HEK293 (cell line): ENCODE results near the gene CYP24A1.

Experiments
- BCL11A ChIP-seq: fragments of 450-650 bp; formaldehyde crosslinking; IDR thresholded peaks from 2 replicates; pipeline ENCODE4 v1.5.1; 2016; ENCODE audit warnings: low read depth, missing biosample characterization, missing genetic modification characterization
- ELK4 ChIP-seq: IDR thresholded peaks from 2 replicates; pipeline ENCODE4 v1.6.1; 2011; ENCODE audit warnings: mild to moderate bottlenecking, low read depth, low read length, borderline replicate concordance
- KLF7 ChIP-seq: fragments of 450-650 bp; formaldehyde crosslinking; IDR thresholded peaks from 2 replicates; pipeline ENCODE4 v1.5.1; 2016; ENCODE audit warnings: missing biosample characterization, missing genetic modification characterization, borderline replicate concordance
- MEIS1 ChIP-seq: sonication (generic); formaldehyde crosslinking; IDR thresholded peaks from 2 replicates; pipeline ENCODE4 v1.8.1; 2022; ENCODE audit warnings: missing genetic modification reagents, mild to moderate bottlenecking, borderline replicate concordance
- PBX3 ChIP-seq: sonication (generic); formaldehyde crosslinking; IDR thresholded peaks from 2 replicates; pipeline ENCODE4 v1.8.1; 2022; ENCODE audit warnings: mild to moderate bottlenecking, moderate library complexity, missing genetic modification reagents
- PRDM10 ChIP-seq: fragments of 450-650 bp; formaldehyde crosslinking; IDR thresholded peaks from 2 replicates; pipeline ENCODE4 v1.5.1; 2016; ENCODE audit warnings: missing biosample characterization, missing genetic modification characterization
- PRDM2 ChIP-seq: fragments of 450-650 bp; formaldehyde crosslinking; IDR thresholded peaks from 2 replicates; pipeline ENCODE4 v1.5.1; 2016; ENCODE audit warnings: missing biosample characterization, missing genetic modification characterization, borderline replicate concordance
- REPIN1 ChIP-seq: fragments of 450-650 bp; formaldehyde crosslinking; IDR thresholded peaks from 2 replicates; pipeline ENCODE4 v1.5.1; 2017; ENCODE audit warnings: missing biosample characterization, missing genetic modification characterization, low read depth
- ZNF132 ChIP-seq: fragments of 450-650 bp; formaldehyde crosslinking; IDR thresholded peaks from 2 replicates; pipeline ENCODE4 v1.5.1; 2017; ENCODE audit warnings: missing biosample characterization, missing genetic modification characterization, borderline replicate concordance
- ZNF146 ChIP-seq: fragments of 450-650 bp; formaldehyde crosslinking; IDR thresholded peaks from 2 replicates; pipeline ENCODE4 v1.5.1; 2016; ENCODE audit warnings: missing biosample characterization, missing genetic modification characterization
- ZNF155 ChIP-seq: fragments of 450-650 bp; formaldehyde crosslinking; IDR thresholded peaks from 2 replicates; pipeline ENCODE4 v1.5.1; 2016; ENCODE audit warnings: missing biosample characterization, missing genetic modification characterization
- ZNF302 ChIP-seq: fragments of 450-650 bp; formaldehyde crosslinking; IDR thresholded peaks from 2 replicates; pipeline ENCODE4 v1.5.1; 2016; ENCODE audit warnings: missing biosample characterization, missing genetic modification characterization, low read depth
- ZNF350 ChIP-seq: fragments of 450-650 bp; formaldehyde crosslinking; IDR thresholded peaks from 2 replicates; pipeline ENCODE4 v1.5.0; 2017; ENCODE audit warnings: missing biosample characterization, mild to moderate bottlenecking, missing genetic modification characterization
- ZNF354C ChIP-seq: fragments of 450-650 bp; formaldehyde crosslinking; IDR thresholded peaks from 2 replicates; pipeline ENCODE4 v1.5.1; 2016; ENCODE audit warnings: missing biosample characterization, missing genetic modification characterization, low read depth, borderline replicate concordance
- ZNF426 ChIP-seq: fragments of 450-650 bp; formaldehyde crosslinking; IDR thresholded peaks from 2 replicates; pipeline ENCODE4 v1.5.1; 2017; ENCODE audit warnings: missing biosample characterization, missing genetic modification characterization, mild to moderate bottlenecking, inconsistent platforms, moderate library complexity
- ZNF501 ChIP-seq: fragments of 450-650 bp; formaldehyde crosslinking; IDR thresholded peaks from 2 replicates; pipeline ENCODE4 v1.5.1; 2016; ENCODE audit warnings: missing biosample characterization, missing genetic modification characterization
- ZNF561 ChIP-seq: fragments of 450-650 bp; IDR thresholded peaks from 2 replicates; pipeline ENCODE4 v1.5.1; 2018; ENCODE audit warnings: missing biosample characterization, missing genetic modification characterization, borderline replicate concordance
- ZNF629 ChIP-seq: fragments of 450-650 bp; formaldehyde crosslinking; IDR thresholded peaks from 2 replicates; pipeline ENCODE4 v1.5.1; 2017; ENCODE audit warnings: missing biosample characterization, missing genetic modification characterization
- ZNF658 ChIP-seq: fragments of 450-650 bp; formaldehyde crosslinking; IDR thresholded peaks from 2 replicates; pipeline ENCODE4; 2016; ENCODE audit warnings: missing biosample characterization, missing genetic modification characterization
- ZNF660 ChIP-seq: fragments of 450-650 bp; IDR thresholded peaks from 2 replicates; pipeline ENCODE4 v1.5.1; 2018; ENCODE audit warnings: missing biosample characterization, mild to moderate bottlenecking, missing genetic modification characterization
- ZNF785 ChIP-seq: fragments of 450-650 bp; formaldehyde crosslinking; IDR thresholded peaks from 2 replicates; pipeline ENCODE4 v1.5.1; 2016; ENCODE audit warnings: missing biosample characterization, missing genetic modification characterization
- ZNF791 ChIP-seq: fragments of 450-650 bp; formaldehyde crosslinking; IDR thresholded peaks from 2 replicates; pipeline ENCODE4 v1.5.1; 2016; ENCODE audit warnings: missing biosample characterization, missing genetic modification characterization
- ZNF792 ChIP-seq: fragments of 450-650 bp; formaldehyde crosslinking; IDR thresholded peaks from 2 replicates; pipeline ENCODE4 v1.5.1; 2016; ENCODE audit warnings: missing biosample characterization, missing genetic modification characterization
- ZNF843 ChIP-seq: fragments of 450-650 bp; formaldehyde crosslinking; IDR thresholded peaks from 2 replicates; pipeline ENCODE4 v1.5.1; 2016; ENCODE audit warnings: missing biosample characterization, missing genetic modification characterization
- ZSCAN30 ChIP-seq: fragments of 450-650 bp; IDR thresholded peaks from 2 replicates; pipeline ENCODE4 v1.5.1; 2018; ENCODE audit warnings: missing biosample characterization, mild to moderate bottlenecking, missing genetic modification characterization, moderate library complexity
- ZSCAN4 ChIP-seq: fragments of 450-650 bp; formaldehyde crosslinking; IDR thresholded peaks from 2 replicates; pipeline ENCODE4 v1.5.1; 2017; ENCODE audit warnings: missing biosample characterization, missing genetic modification characterization
- ZXDB ChIP-seq: fragments of 450-650 bp; formaldehyde crosslinking; IDR thresholded peaks from 2 replicates; pipeline ENCODE4 v1.5.1; 2016; ENCODE audit warnings: missing biosample characterization, missing genetic modification characterization

The CYP24A1 gene

GRCh38 chr20:54207743-54208547, 34.2 kb upstream of the CYP24A1 start, which contains the start of gene PFDN4 (continued):
- TF ChIP-seq ZNF791 (tag by site-specific recombination) (no peak), ZNF660 (tag by site-specific recombination) (0 out of 2 replicates have a peak, but pooled peaks have one; percentile 34), KLF7 (tag by site-specific recombination) (no peak), ZNF350 (tag by site-specific recombination) (no peak), PRDM2 (tag by site-specific recombination) (no peak), ZNF843 (tag by site-specific recombination) (no peak), PRDM10 (tag by site-specific recombination) (peak; percentile 100), ZNF629 (tag by site-specific recombination) (peak; percentile 73; the same call in 1 of the 2 replicates), ZXDB (tag by site-specific recombination) (peak; percentile 88), BCL11A (tag by site-specific recombination) (no peak), ZNF785 (peak; percentile 64), ELK4 (no peak), ZNF426 (tag by site-specific recombination) (no peak), PBX3 (CRISPR knock-in tag) (0 out of 2 replicates have a peak, but pooled peaks have one; percentile 45), ZNF354C (tag by site-specific recombination) (no peak), ZSCAN4 (tag by site-specific recombination) (no peak), ZNF501 (tag by site-specific recombination) (peak; percentile 55; the same call in 1 of the 2 replicates), ZNF561 (0 out of 2 replicates have a peak, but pooled peaks have one; percentile 19), ZNF132 (tag by site-specific recombination) (no peak), ZNF146 (no peak), ZNF155 (tag by site-specific recombination) (no peak), REPIN1 (tag by site-specific recombination) (no peak), ZNF302 (tag by site-specific recombination) (no peak), MEIS1 (CRISPR knock-in tag) (no peak), ZSCAN30 (no peak), ZNF658 (tag by site-specific recombination) (no peak), ZNF792 (tag by site-specific recombination) (no peak)
